ENCODE measurements around the gene HEMK1. TPM values are rescaled to one million over a fixed set of nuclear protein-coding genes. Genes with fewer than 3 reads are reported as not detected.

HEMK1 gene
- total RNA-seq, 1 donor from 2014 or later: 16.1 TPM

DNA sequence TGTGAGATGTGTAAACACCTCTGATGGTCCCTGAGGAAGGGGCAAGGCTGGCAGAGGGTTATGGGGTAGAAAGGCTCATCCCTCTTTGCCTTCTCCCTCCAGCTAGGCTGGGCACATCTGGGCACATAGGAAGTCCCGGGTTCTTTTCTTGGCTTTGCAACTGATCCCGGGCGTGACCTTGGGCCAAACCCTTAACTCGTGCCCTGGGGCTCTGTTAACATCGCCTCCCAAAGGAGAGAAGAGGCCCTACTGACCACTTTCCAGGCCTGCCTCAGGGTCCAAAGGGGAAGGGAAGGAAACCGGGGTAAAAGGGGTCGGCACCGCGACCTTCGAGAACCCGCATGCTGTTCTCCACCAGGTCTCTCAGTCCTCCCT, 2.3 kb upstream of the HEMK1 start:
- peak overlapping the region; percentile 91 for H3K4me3 ChIP-seq
- no peaks in the 10 kb centered on the region for H3K27me3 ChIP-seq (ENCODE audit: low read depth)
- peak overlapping the region; percentile 98 for H3K27ac ChIP-seq (replicated peaks)
- H3K9me3 ChIP-seq (replicated peaks): no peaks in the 10 kb centered on the region
- TF ChIP-seq CTCF (IDR thresholded peaks at IDR 0.05; ENCODE audit: borderline replicate concordance): no peak
- intact Hi-C loops (cut with micrococcal nuclease): no loop called here
- DNase-seq: no peak
- H3K4me1 ChIP-seq: peaks cover 77% of the 10 kb centered on the region
- no peaks in the 10 kb centered on the region for H3K36me3 ChIP-seq

- peak; percentile 96 for DNase-seq
- Histone ChIP-seq H3K36me3 (no peaks in the 10 kb centered on the region), H3K4me3 (peak within 1 kb of the TSS; percentile 91), H3K27me3 (ENCODE audit: low read depth) (no peaks in the 10 kb centered on the region), H3K4me1 (peaks cover 83% of the 10 kb centered on the region), H3K9me3 (replicated peaks) (no peaks in the 10 kb centered on the region), H3K27ac (replicated peaks) (peak within 1 kb of the TSS; percentile 98)
- TF ChIP-seq CTCF (IDR thresholded peaks at IDR 0.05; ENCODE audit: borderline replicate concordance): peak; percentile 9
- intact Hi-C loops (cut with micrococcal nuclease): no loop called here
Measured at GRCh38 chr3:50567386-50568167, 1.7 kb upstream of the HEMK1 start, which contains the start of gene C3orf18. C3orf18 (minus strand) TSS chr3:50567747; CDS start chr3:50565699, 2,048 bp downstream.

- H3K9me3 ChIP-seq (replicated peaks): no peaks in the 10 kb centered on the region
- no peak for TF ChIP-seq CTCF (IDR thresholded peaks at IDR 0.05; ENCODE audit: borderline replicate concordance)
- DNase-seq: no peak
- H3K36me3 ChIP-seq: peaks cover 7% of the 10 kb centered on the region
- H3K27me3 ChIP-seq (ENCODE audit: low read depth): no peaks in the 10 kb centered on the region
- peak overlapping the region; percentile 91 for H3K4me3 ChIP-seq
- intact Hi-C loops (cut with micrococcal nuclease): loop anchor here (2.0 kb wide), 1 partner anchor 46 kb away; the partner anchor contains the start of gene MAPKAPK3
- H3K27ac ChIP-seq (replicated peaks): peak overlapping the region; percentile 98
- peaks cover 67% of the 10 kb centered on the region for H3K4me1 ChIP-seq
Measured at GRCh38 chr3:50570508-50571279, 1.4 kb downstream of the HEMK1 start.

DNA sequence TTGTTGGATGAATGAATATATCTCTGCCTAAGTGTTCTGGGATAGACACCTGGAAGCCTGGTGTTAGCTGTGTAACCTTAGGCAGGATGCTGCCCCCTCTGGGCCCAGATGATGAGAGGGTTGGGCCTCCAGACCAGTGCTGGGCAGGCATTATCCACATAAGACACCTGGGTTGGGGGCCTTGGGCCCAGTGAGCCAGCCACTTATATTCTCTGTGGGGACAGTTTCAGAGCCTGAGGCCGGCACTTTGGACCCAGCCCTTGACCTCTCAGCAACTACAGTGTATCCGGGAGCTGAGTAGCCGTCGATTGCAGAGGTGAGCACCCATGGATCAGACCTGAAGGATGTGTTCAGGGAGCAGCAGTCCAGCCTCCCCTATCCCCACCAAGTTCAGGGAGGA, 2.2 kb downstream of the HEMK1 start:
- Histone ChIP-seq H3K4me1 (peaks cover 59% of the 10 kb centered on the region), H3K4me3 (no peak overlapping the region), H3K36me3 (peaks cover 13% of the 10 kb centered on the region), H3K9me3 (replicated peaks) (no peaks in the 10 kb centered on the region), H3K27ac (replicated peaks) (peak overlapping the region; percentile 75), H3K27me3 (ENCODE audit: low read depth) (no peaks in the 10 kb centered on the region)
- no peak for DNase-seq
- no peak for TF ChIP-seq CTCF (IDR thresholded peaks at IDR 0.05; ENCODE audit: borderline replicate concordance)
- intact Hi-C loops (cut with micrococcal nuclease): loop anchor here (2.0 kb wide), 1 partner anchor 45 kb away; the partner anchor contains the start of gene MAPKAPK3

DNA sequence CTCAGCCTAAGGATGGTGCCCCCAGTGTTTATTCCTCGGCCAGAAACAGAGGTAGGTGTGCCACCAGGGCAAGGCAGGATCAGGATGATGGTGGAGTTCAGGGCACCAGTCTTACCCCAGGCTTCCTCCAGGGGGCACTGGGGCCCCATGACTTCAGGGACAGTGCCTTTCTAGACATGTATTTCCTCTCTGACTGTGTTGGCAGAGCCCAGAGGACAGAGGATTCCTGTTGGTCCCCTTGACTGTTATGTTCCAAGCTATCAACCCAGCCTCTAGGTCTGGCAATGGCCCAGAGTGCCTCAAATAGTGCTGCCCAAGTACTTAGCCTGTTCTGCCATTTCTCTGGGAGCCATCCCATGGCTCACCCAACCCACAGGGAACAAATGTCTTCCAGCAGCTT, 2.8 kb downstream of the HEMK1 start:
- peak; percentile 79 for DNase-seq
- Histone ChIP-seq H3K9me3 (replicated peaks) (no peaks in the 10 kb centered on the region), H3K27ac (replicated peaks) (peak overlapping the region; percentile 75), H3K27me3 (ENCODE audit: low read depth) (no peaks in the 10 kb centered on the region), H3K36me3 (peaks cover 19% of the 10 kb centered on the region), H3K4me3 (no peak overlapping the region), H3K4me1 (peaks cover 53% of the 10 kb centered on the region)
- intact Hi-C loops (cut with micrococcal nuclease): no loop called here
- TF ChIP-seq CTCF (IDR thresholded peaks at IDR 0.05; ENCODE audit: borderline replicate concordance): peak; percentile 92
